WI38 (cell line): ENCODE data around the gene ANKRD1.
"Not testable (repeated sequence)": the region's sequence is repeated elsewhere in the genome, so short reads cannot be mapped to it uniquely, and the experiment has no call there.

ENCODE experiments used
- H3K4me3 ChIP-seq: 2 replicates; pipeline ENCODE4 v1.5.1; 2011; ENCODE audit warnings: low read depth, mild to moderate bottlenecking, control low read depth, low read length
- TF ChIP-seq, protein P1 (sequence below): IDR thresholded peaks from 2 replicates; pipeline ENCODE4 v1.5.1; 2012; ENCODE audit warnings: low read depth, mild to moderate bottlenecking, control low read depth, low read length

Gene ANKRD1

GRCh38 chr10:90887555-90887954 lies 33.3 kb downstream of the ANKRD1 start:
- TF ChIP-seq, protein P1, sequence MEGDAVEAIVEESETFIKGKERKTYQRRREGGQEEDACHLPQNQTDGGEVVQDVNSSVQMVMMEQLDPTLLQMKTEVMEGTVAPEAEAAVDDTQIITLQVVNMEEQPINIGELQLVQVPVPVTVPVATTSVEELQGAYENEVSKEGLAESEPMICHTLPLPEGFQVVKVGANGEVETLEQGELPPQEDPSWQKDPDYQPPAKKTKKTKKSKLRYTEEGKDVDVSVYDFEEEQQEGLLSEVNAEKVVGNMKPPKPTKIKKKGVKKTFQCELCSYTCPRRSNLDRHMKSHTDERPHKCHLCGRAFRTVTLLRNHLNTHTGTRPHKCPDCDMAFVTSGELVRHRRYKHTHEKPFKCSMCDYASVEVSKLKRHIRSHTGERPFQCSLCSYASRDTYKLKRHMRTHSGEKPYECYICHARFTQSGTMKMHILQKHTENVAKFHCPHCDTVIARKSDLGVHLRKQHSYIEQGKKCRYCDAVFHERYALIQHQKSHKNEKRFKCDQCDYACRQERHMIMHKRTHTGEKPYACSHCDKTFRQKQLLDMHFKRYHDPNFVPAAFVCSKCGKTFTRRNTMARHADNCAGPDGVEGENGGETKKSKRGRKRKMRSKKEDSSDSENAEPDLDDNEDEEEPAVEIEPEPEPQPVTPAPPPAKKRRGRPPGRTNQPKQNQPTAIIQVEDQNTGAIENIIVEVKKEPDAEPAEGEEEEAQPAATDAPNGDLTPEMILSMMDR: no peak
- no peak overlapping the region for H3K4me3 ChIP-seq

DNA sequence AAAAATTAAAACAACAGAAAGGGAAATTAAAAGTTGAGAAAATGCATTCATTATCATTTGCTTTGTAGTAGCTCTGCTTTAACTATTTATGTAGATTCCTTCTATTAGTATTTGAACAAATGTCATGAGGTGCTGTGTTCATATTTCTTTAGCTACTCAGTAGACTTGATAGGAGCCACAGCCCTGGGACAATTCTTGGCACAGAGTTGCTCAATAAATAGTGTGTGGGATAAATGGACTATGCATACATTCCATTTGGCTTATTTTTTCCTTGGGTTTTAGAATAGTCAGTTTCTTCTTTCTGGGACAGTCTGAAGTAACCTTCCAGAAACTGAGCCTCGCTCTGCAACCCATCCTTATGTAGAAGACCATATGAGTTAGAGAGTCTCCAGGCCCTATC lies 35.7 kb downstream of the ANKRD1 start:
- H3K4me3 ChIP-seq: no peak overlapping the region
- TF ChIP-seq, protein P1: no peak

- H3K4me3 ChIP-seq: no peak overlapping the region
- TF ChIP-seq, protein P1: no peak
Observed at GRCh38 chr10:90884431-90884830, 36.5 kb downstream of the ANKRD1 start.

GRCh38 chr10:90880059-90880719 lies 40.7 kb downstream of the ANKRD1 start:
- TF ChIP-seq, protein P1: peak; percentile 43; the same call in 1 of the 2 replicates

DNA sequence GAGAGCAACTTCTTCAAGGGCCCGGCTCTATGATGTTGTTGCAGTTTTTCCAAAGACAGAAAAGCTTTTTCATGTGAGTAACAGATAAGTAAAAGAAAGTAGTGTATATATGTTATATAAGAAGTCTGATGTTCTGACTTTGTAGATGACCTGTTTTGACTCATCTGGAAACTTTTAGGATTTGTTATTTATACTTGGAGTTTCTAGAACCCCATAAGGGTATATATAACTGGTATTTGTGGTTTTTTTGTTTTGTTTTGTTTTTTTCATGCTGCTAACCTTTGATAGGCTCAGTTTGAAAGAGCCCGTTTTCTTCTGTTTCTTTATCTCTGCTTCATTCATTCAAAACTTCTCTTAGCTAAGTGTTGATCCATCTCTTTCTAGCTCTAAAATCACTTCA lies 41.8 kb downstream of the ANKRD1 start:
- H3K4me3 ChIP-seq: no peak overlapping the region
- TF ChIP-seq, protein P1: no peak

More at GRCh38 chr10:90880059-90880719, 40.7 kb downstream of the ANKRD1 start:
- not testable (repeated sequence) for H3K4me3 ChIP-seq

DNA sequence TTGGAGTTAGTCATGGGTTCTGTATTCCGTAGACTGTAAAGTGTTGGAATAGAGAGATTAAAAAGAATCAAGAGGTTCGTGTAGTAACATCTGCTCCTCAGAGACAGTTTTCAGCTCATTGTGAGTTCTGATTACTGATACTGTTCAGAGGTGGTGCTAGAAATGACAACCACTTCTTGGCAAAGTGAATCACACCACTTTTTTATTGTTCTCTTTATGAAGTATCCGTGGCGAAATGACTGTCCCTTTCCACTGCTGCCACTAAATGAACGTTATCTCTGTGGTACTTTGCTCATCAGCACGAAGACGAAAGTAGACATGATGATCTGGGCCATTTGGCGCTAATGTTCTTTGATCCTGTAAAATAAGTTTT lies 48.3 kb downstream of the ANKRD1 start:
- TF ChIP-seq, protein P1: no peak
- peak overlapping the region; percentile 81 for H3K4me3 ChIP-seq

DNA sequence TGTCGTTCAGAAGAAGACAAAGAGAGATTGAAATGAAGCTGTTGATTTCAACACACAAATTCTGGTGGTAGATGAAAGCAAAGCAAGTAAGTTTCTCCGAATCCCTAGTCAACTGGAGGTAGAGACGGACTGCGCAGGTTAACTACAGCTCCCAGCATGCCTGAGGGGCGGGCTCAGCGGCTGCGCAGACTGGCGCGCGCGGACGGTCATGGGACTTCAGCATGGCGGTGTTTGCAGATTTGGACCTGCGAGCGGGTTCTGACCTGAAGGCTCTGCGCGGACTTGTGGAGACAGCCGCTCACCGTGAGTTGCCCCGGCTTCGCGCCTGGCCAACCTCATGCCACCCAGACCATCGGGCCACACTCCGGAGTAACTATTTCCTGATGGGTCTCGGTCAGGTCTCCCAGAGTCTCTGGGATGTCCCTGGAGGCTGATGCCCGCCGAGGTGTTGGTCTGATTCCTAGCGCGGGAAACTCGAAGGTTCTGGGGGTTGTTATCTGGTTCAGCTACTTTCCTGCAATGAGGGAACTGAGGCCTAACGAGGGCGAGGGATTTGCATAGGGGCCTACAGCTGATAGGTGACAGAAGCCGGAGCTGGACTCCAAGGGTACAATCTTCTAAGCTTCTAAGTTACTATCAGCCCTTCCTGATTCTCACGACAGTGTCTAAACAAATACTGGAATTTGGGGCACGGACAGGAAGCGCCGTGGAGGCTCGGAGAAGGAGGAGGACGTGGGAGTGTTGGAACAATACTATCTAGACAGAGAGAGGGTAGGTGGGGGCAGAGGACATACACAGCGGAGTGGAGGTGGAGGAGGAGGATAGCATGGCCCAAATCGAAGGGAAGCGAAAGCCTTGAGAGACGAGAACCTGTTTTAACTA lies 48.9 kb downstream of the ANKRD1 start, which contains the start of gene RPP30:
Gene RPP30, plus strand, starts transcription at position 209 of the 882 bp plus-strand sequence. Its CDS starts 13 bp downstream, at position 222.
- TF ChIP-seq, protein P1: no peak
- H3K4me3 ChIP-seq: peak within 1 kb of the TSS; percentile 81
